ENCODE data around the gene DCAF12.

The DCAF12 gene

GRCh38 chr9:34093578-34093977, 32.9 kb downstream of the DCAF12 start:
- H3K4me3 ChIP-seq (ENCODE audit: control insufficient read depth in 1 of 7, extremely low read depth in 1 of 7, insufficient read depth in 4 of 7, low read depth in 2 of 7, low read length in 6 of 7): no peak overlapping the region
- H3K36me3 ChIP-seq (ENCODE audit: control insufficient read depth in 4 of 4, insufficient read depth in 4 of 4, low read length in 3 of 4): peaks cover 41 to 89% (median 67%) of the 10 kb centered on the region in 4 experiments
- no peaks in the 10 kb centered on the region for H3K27me3 ChIP-seq (replicated peaks in 2 of 5; ENCODE audit: control insufficient read depth in 4 of 5, insufficient read depth in 5 of 5, low read length in 4 of 5)
- POLR2A ChIA-PET: no interaction called here
- WGBS (ENCODE audit: insufficient coverage): 98% methylated on average over 5 of the region's 5 CpGs
- no peak for DNase-seq
- CTCF ChIA-PET: interaction anchor here (0.6 to 1.9 kb wide), 4 partner anchors 17 to 207 kb away, joined by 3 to 8 read pairs (median 4); no protein-coding TSS in a partner anchor
- H3K27ac ChIP-seq (ENCODE audit: insufficient read depth in 1 of 2, low read depth in 1 of 2, low read length in 2 of 2, poor library complexity in 1 of 2, severe bottlenecking in 2 of 2): no peak overlapping the region
- H3K4me1 ChIP-seq (ENCODE audit: control extremely low read depth in 1 of 4, control insufficient read depth in 4 of 4, insufficient read depth in 4 of 4, low read length in 3 of 4): no peaks in the 10 kb centered on the region
- no peaks in the 10 kb centered on the region for H3K9me3 ChIP-seq (ENCODE audit: control extremely low read depth in 1 of 5, control insufficient read depth in 4 of 5, insufficient read depth in 2 of 5, low read depth in 1 of 5, low read length in 4 of 5)

- H3K4me3 ChIP-seq (ENCODE audit: control insufficient read depth in 1 of 7, extremely low read depth in 1 of 7, insufficient read depth in 4 of 7, low read depth in 2 of 7, low read length in 6 of 7): no peak overlapping the region
- no peaks in the 10 kb centered on the region for H3K4me1 ChIP-seq (ENCODE audit: control extremely low read depth in 1 of 4, control insufficient read depth in 4 of 4, insufficient read depth in 4 of 4, low read length in 3 of 4)
- no peaks in the 10 kb centered on the region for H3K9me3 ChIP-seq (ENCODE audit: control extremely low read depth in 1 of 5, control insufficient read depth in 4 of 5, insufficient read depth in 2 of 5, low read depth in 1 of 5, low read length in 4 of 5)
- peaks cover 36 to 87% (median 61%) of the 10 kb centered on the region in 4 experiments for H3K36me3 ChIP-seq (ENCODE audit: control insufficient read depth in 4 of 4, insufficient read depth in 4 of 4, low read length in 3 of 4)
- H3K27me3 ChIP-seq (replicated peaks in 2 of 5; ENCODE audit: control insufficient read depth in 4 of 5, insufficient read depth in 5 of 5, low read length in 4 of 5): no peaks in the 10 kb centered on the region
- WGBS (ENCODE audit: insufficient coverage): 93% methylated on average over 7 of the region's 7 CpGs
- POLR2A ChIA-PET: no interaction called here
- no peak for DNase-seq
- CTCF ChIA-PET: no interaction called here
- no peak overlapping the region for H3K27ac ChIP-seq (ENCODE audit: insufficient read depth in 1 of 2, low read depth in 1 of 2, low read length in 2 of 2, poor library complexity in 1 of 2, severe bottlenecking in 2 of 2)
Measured at GRCh38 chr9:34089311-34089710, 37.2 kb downstream of the DCAF12 start.

GRCh38 chr9:34087370-34087769, 39.1 kb downstream of the DCAF12 start:
- CTCF ChIA-PET: interaction anchor here (0.5 kb wide), 1 partner anchor 52 kb away, joined by 5 read pairs; no protein-coding TSS in a partner anchor
- POLR2A ChIA-PET: no interaction called here
- no peaks in the 10 kb centered on the region for H3K9me3 ChIP-seq (ENCODE audit: control extremely low read depth in 1 of 5, control insufficient read depth in 4 of 5, insufficient read depth in 2 of 5, low read depth in 1 of 5, low read length in 4 of 5)
- no peak for DNase-seq
- no peaks in the 10 kb centered on the region for H3K4me1 ChIP-seq (ENCODE audit: control extremely low read depth in 1 of 4, control insufficient read depth in 4 of 4, insufficient read depth in 4 of 4, low read length in 3 of 4)
- H3K27ac ChIP-seq (ENCODE audit: insufficient read depth in 1 of 2, low read depth in 1 of 2, low read length in 2 of 2, poor library complexity in 1 of 2, severe bottlenecking in 2 of 2): no peak overlapping the region
- no peak overlapping the region for H3K4me3 ChIP-seq (ENCODE audit: control insufficient read depth in 1 of 7, extremely low read depth in 1 of 7, insufficient read depth in 4 of 7, low read depth in 2 of 7, low read length in 6 of 7)
- no peaks in the 10 kb centered on the region for H3K27me3 ChIP-seq (replicated peaks in 2 of 5; ENCODE audit: control insufficient read depth in 4 of 5, insufficient read depth in 5 of 5, low read length in 4 of 5)
- H3K36me3 ChIP-seq (ENCODE audit: control insufficient read depth in 4 of 4, insufficient read depth in 4 of 4, low read length in 3 of 4): peaks cover 24 to 75% (median 49%) of the 10 kb centered on the region in 4 experiments
- no CpG with 5 or more reads among the region's 1 CpG for WGBS (ENCODE audit: insufficient coverage)

- ChIA-PET CTCF (interaction anchor here (0.5 kb wide), 1 partner anchor 53 kb away, joined by 5 read pairs; no protein-coding TSS in a partner anchor), POLR2A (no interaction called here)
- H3K9me3 ChIP-seq (ENCODE audit: control extremely low read depth in 1 of 5, control insufficient read depth in 4 of 5, insufficient read depth in 2 of 5, low read depth in 1 of 5, low read length in 4 of 5): no peaks in the 10 kb centered on the region
- no peaks in the 10 kb centered on the region for H3K27me3 ChIP-seq (replicated peaks in 2 of 5; ENCODE audit: control insufficient read depth in 4 of 5, insufficient read depth in 5 of 5, low read length in 4 of 5)
- H3K4me1 ChIP-seq (ENCODE audit: control extremely low read depth in 1 of 4, control insufficient read depth in 4 of 4, insufficient read depth in 4 of 4, low read length in 3 of 4): no peaks in the 10 kb centered on the region
- H3K27ac ChIP-seq (ENCODE audit: insufficient read depth in 1 of 2, low read depth in 1 of 2, low read length in 2 of 2, poor library complexity in 1 of 2, severe bottlenecking in 2 of 2): no peak overlapping the region
- no peak overlapping the region for H3K4me3 ChIP-seq (ENCODE audit: control insufficient read depth in 1 of 7, extremely low read depth in 1 of 7, insufficient read depth in 4 of 7, low read depth in 2 of 7, low read length in 6 of 7)
- peaks cover 21 to 71% (median 47%) of the 10 kb centered on the region in 4 experiments for H3K36me3 ChIP-seq (ENCODE audit: control insufficient read depth in 4 of 4, insufficient read depth in 4 of 4, low read length in 3 of 4)
- DNase-seq: no peak
Measured at GRCh38 chr9:34086864-34087263, 39.6 kb downstream of the DCAF12 start.

- Histone ChIP-seq H3K4me1 (ENCODE audit: control extremely low read depth in 1 of 4, control insufficient read depth in 4 of 4, insufficient read depth in 4 of 4, low read length in 3 of 4) (no peaks in the 10 kb centered on the region), H3K36me3 (ENCODE audit: control insufficient read depth in 4 of 4, insufficient read depth in 4 of 4, low read length in 3 of 4) (peaks cover 19 to 62% (median 39%) of the 10 kb centered on the region in 4 experiments), H3K4me3 (ENCODE audit: control insufficient read depth in 1 of 7, extremely low read depth in 1 of 7, insufficient read depth in 4 of 7, low read depth in 2 of 7, low read length in 6 of 7) (no peak overlapping the region), H3K27me3 (replicated peaks in 2 of 5; ENCODE audit: control insufficient read depth in 4 of 5, insufficient read depth in 5 of 5, low read length in 4 of 5) (no peaks in the 10 kb centered on the region), H3K9me3 (ENCODE audit: control extremely low read depth in 1 of 5, control insufficient read depth in 4 of 5, insufficient read depth in 2 of 5, low read depth in 1 of 5, low read length in 4 of 5) (no peaks in the 10 kb centered on the region), H3K27ac (ENCODE audit: insufficient read depth in 1 of 2, low read depth in 1 of 2, low read length in 2 of 2, poor library complexity in 1 of 2, severe bottlenecking in 2 of 2) (peak overlapping the region in 1 of 2 experiments; percentile 49)
- ChIA-PET CTCF (interaction anchor here (1.6 kb wide), 1 partner anchor 74 kb away, joined by 4 read pairs; no protein-coding TSS in a partner anchor), POLR2A (no interaction called here)
- no peak for DNase-seq
- 95% methylated on average over 5 of the region's 6 CpGs for WGBS (ENCODE audit: insufficient coverage)
Measured at GRCh38 chr9:34085581-34086500, 40.7 kb downstream of the DCAF12 start.

GRCh38 chr9:34084562-34084961, 41.9 kb downstream of the DCAF12 start:
- Histone ChIP-seq H3K36me3 (ENCODE audit: control insufficient read depth in 4 of 4, insufficient read depth in 4 of 4, low read length in 3 of 4) (peaks cover 14 to 49% (median 32%) of the 10 kb centered on the region in 4 experiments), H3K4me1 (ENCODE audit: control extremely low read depth in 1 of 4, control insufficient read depth in 4 of 4, insufficient read depth in 4 of 4, low read length in 3 of 4) (no peaks in the 10 kb centered on the region), H3K4me3 (ENCODE audit: control insufficient read depth in 1 of 7, extremely low read depth in 1 of 7, insufficient read depth in 4 of 7, low read depth in 2 of 7, low read length in 6 of 7) (no peak overlapping the region), H3K9me3 (ENCODE audit: control extremely low read depth in 1 of 5, control insufficient read depth in 4 of 5, insufficient read depth in 2 of 5, low read depth in 1 of 5, low read length in 4 of 5) (no peaks in the 10 kb centered on the region), H3K27ac (ENCODE audit: insufficient read depth in 1 of 2, low read depth in 1 of 2, low read length in 2 of 2, poor library complexity in 1 of 2, severe bottlenecking in 2 of 2) (no peak overlapping the region), H3K27me3 (replicated peaks in 2 of 5; ENCODE audit: control insufficient read depth in 4 of 5, insufficient read depth in 5 of 5, low read length in 4 of 5) (no peaks in the 10 kb centered on the region)
- WGBS (ENCODE audit: insufficient coverage): no CpG with 5 or more reads among the region's 1 CpG
- CTCF ChIA-PET: interaction anchor here (1.0 to 2.1 kb wide), 4 partner anchors 9 to 72 kb away, joined by 3 to 12 read pairs (median 4); no protein-coding TSS in a partner anchor
- no peak for DNase-seq
- POLR2A ChIA-PET: interaction anchor here (0.6 kb wide), 1 partner anchor 1611 kb away, joined by 3 read pairs; no protein-coding TSS in a partner anchor

- DNase-seq: no peak
- H3K27ac ChIP-seq (ENCODE audit: insufficient read depth in 1 of 2, low read depth in 1 of 2, low read length in 2 of 2, poor library complexity in 1 of 2, severe bottlenecking in 2 of 2): no peak overlapping the region
- ChIA-PET POLR2A (interaction anchor here (0.6 kb wide), 1 partner anchor 67 kb away, joined by 3 read pairs; no protein-coding TSS in a partner anchor), CTCF (interaction anchor here (1.0 kb wide), 2 partner anchors 8 to 12 kb away, joined by 3 read pairs; no protein-coding TSS in a partner anchor)
- H3K9me3 ChIP-seq (ENCODE audit: control extremely low read depth in 1 of 5, control insufficient read depth in 4 of 5, insufficient read depth in 2 of 5, low read depth in 1 of 5, low read length in 4 of 5): no peaks in the 10 kb centered on the region
- H3K36me3 ChIP-seq (ENCODE audit: control insufficient read depth in 4 of 4, insufficient read depth in 4 of 4, low read length in 3 of 4): peaks cover 0 to 1% (median 0%) of the 10 kb centered on the region in 4 experiments
- H3K4me3 ChIP-seq (ENCODE audit: control insufficient read depth in 1 of 7, extremely low read depth in 1 of 7, insufficient read depth in 4 of 7, low read depth in 2 of 7, low read length in 6 of 7): no peak overlapping the region
- H3K4me1 ChIP-seq (ENCODE audit: control extremely low read depth in 1 of 4, control insufficient read depth in 4 of 4, insufficient read depth in 4 of 4, low read length in 3 of 4): no peaks in the 10 kb centered on the region
- 92% methylated on average over 2 of the region's 2 CpGs for WGBS (ENCODE audit: insufficient coverage)
- H3K27me3 ChIP-seq (replicated peaks in 2 of 5; ENCODE audit: control insufficient read depth in 4 of 5, insufficient read depth in 5 of 5, low read length in 4 of 5): no peaks in the 10 kb centered on the region
Measured at GRCh38 chr9:34079181-34079580, 47.3 kb downstream of the DCAF12 start.

All from common myeloid progenitor, CD34-positive (primary cell).